Smooth muscle cell (in vitro differentiated cells): ENCODE results near the gene OR10H4. TPM values are rescaled to one million over a fixed set of nuclear protein-coding genes. Genes with fewer than 3 reads are reported as not detected.
"Not testable (repeated sequence)": the region's sequence is repeated elsewhere in the genome, so short reads cannot be mapped to it uniquely, and the experiment has no call there.

Experiments
- DNase-seq: peaks from one replicate; lab custom pipeline; 2025; ENCODE audit not compliant: unreplicated experiment; lab: John Stamatoyannopoulos, UW
- H2AFZ ChIP-seq: fragments of 200-600 bp; sonication (generic); 2 replicates; pipeline ENCODE4 v1.6.0; 2016; ENCODE audit warnings: antibody characterized with exemption, low read depth, mild to moderate bottlenecking
- H3F3A ChIP-seq: fragments of 200-600 bp; sonication (generic); 2 replicates; pipeline ENCODE4 v1.6.0; 2017; ENCODE audit warnings: antibody characterized with exemption, low read depth
- H3K27ac ChIP-seq: fragments of 200-600 bp; sonication (generic); 2 replicates; pipeline ENCODE4 v1.5.1; 2016; ENCODE audit warnings: low read depth, mild to moderate bottlenecking
- H3K27me3 ChIP-seq: fragments of 200-600 bp; sonication (generic); 2 replicates; pipeline ENCODE4 v1.6.1; 2016; ENCODE audit warnings: low read depth, mild to moderate bottlenecking
- H3K36me3 ChIP-seq: fragments of 200-600 bp; sonication (generic); 2 replicates; pipeline ENCODE4 v1.5.1; 2016; ENCODE audit warnings: low read depth
- H3K4me1 ChIP-seq: fragments of 200-600 bp; sonication (generic); 2 replicates; pipeline ENCODE4 v1.5.1; 2016; ENCODE audit warnings: low read depth
- H3K4me2 ChIP-seq: fragments of 200-600 bp; sonication (generic); 2 replicates; pipeline ENCODE4 v1.6.0; 2016; ENCODE audit warnings: mild to moderate bottlenecking
- H3K4me3 ChIP-seq: fragments of 200-600 bp; sonication (generic); 2 replicates; pipeline ENCODE4 v1.5.1; 2016; ENCODE audit warnings: mild to moderate bottlenecking
- H3K79me2 ChIP-seq: fragments of 200-600 bp; sonication (generic); 2 replicates; pipeline ENCODE4 v1.6.0; 2016; ENCODE audit warnings: low read depth, mild to moderate bottlenecking
- H3K9ac ChIP-seq: fragments of 200-600 bp; sonication (generic); 2 replicates; pipeline ENCODE4 v1.6.0; 2016; ENCODE audit warnings: low read depth
- H3K9me3 ChIP-seq: fragments of 200-600 bp; sonication (generic); replicated peaks from 2 replicates; pipeline ENCODE4 v1.5.1; 2016; ENCODE audit warnings: low read depth
- H4K20me1 ChIP-seq: fragments of 200-600 bp; sonication (generic); 2 replicates; pipeline ENCODE4 v1.6.0; 2016; ENCODE audit warnings: low read depth
- WGBS: methylation state at CpG from one replicate; pipeline ENCODE4 v1.1.7; 2016; ENCODE audit warnings: low lambda C conversion rate; 5-methylcytosine and 5-hydroxymethylcytosine counted together
- polyA plus RNA-seq: library from polyadenylated mRNA; unstranded; fragments of >200 nt; fragmentation: Nextera tagmentation; extraction: Ambion mirVana; gene quantifications from 2 replicates; pipeline ENCODE4 v1.2.1, GENCODE V29; 2016
- total RNA-seq: library from RNA; depleted of rRNA; stranded (reverse); fragments of >200 nt; gene quantifications from 2 replicates; pipeline ENCODE4 v1.2.3, GENCODE V29; 2014
- TF ChIP-seq, protein P1 (sequence below): fragments of 200-600 bp; sonication (generic); IDR thresholded peaks from 2 replicates; pipeline ENCODE4 v1.5.1; 2017; ENCODE audit warnings: borderline replicate concordance, mild to moderate bottlenecking, antibody characterized with exemption; ENCODE audit not compliant: insufficient read depth, poor library complexity, severe bottlenecking

OR10H4 gene
- total and polyA plus RNA-seq, 2 experiments from 2014 or later = not detected

DNA sequence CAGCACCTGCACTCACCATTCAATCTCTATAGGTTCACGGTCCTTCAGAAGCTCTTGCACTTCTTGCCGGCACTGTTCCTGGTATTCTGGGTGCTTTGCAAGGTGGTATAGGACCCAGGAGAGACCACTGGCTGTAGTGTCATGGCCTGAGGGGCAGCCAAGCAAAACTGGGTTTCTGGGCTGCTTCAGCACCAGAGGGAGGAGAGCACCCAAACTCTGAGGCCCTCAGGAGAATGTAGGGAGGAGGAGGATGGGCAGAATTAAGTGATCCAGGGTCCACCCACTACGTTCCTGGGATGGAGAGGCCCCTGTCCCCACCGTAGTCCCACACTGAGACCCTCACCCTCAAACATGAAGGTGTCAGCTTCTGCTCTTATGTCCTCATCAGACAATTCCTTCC lies 26.8 kb upstream of the OR10H4 start:
- DNase-seq = no peak
- H3K9me3 ChIP-seq = peaks cover 4% of the 10 kb centered on the region
- no peaks in the 10 kb centered on the region for H4K20me1 ChIP-seq
- H3K4me3 ChIP-seq = no peak overlapping the region
- no peak overlapping the region for H3K9ac ChIP-seq
- H3K79me2 ChIP-seq = no peaks in the 10 kb centered on the region
- H3K4me2 ChIP-seq = no peak overlapping the region
- H3K36me3 ChIP-seq = no peaks in the 10 kb centered on the region
- TF ChIP-seq, protein P1, sequence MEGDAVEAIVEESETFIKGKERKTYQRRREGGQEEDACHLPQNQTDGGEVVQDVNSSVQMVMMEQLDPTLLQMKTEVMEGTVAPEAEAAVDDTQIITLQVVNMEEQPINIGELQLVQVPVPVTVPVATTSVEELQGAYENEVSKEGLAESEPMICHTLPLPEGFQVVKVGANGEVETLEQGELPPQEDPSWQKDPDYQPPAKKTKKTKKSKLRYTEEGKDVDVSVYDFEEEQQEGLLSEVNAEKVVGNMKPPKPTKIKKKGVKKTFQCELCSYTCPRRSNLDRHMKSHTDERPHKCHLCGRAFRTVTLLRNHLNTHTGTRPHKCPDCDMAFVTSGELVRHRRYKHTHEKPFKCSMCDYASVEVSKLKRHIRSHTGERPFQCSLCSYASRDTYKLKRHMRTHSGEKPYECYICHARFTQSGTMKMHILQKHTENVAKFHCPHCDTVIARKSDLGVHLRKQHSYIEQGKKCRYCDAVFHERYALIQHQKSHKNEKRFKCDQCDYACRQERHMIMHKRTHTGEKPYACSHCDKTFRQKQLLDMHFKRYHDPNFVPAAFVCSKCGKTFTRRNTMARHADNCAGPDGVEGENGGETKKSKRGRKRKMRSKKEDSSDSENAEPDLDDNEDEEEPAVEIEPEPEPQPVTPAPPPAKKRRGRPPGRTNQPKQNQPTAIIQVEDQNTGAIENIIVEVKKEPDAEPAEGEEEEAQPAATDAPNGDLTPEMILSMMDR = no peak
- no peak overlapping the region for H2AFZ ChIP-seq
- H3K4me1 ChIP-seq = no peaks in the 10 kb centered on the region
- no peak overlapping the region for H3K27ac ChIP-seq
- H3F3A ChIP-seq = no peaks in the 10 kb centered on the region
- no peaks in the 10 kb centered on the region for H3K27me3 ChIP-seq
- 68% methylated on average over 4 of the region's 4 CpGs for WGBS

DNA sequence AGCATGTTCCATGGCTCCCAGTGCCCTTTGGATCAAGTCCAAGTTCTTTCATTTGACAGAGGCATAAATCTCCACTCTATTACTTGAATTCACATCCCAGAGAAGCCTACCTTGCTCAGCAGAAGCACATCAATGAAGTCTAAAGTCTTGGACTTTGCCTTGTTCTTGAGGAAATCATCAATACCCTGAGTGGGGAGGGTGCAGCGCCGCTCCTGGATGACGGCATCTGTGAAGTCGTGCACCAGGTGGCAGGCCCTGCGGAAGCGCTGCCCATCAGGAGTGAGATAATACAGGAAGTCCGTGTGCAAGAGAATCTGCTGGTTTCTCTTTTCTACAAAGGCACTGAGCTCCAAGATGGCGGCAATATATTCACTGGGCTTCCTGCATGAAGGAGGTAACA lies 25.1 kb upstream of the OR10H4 start:
- Histone ChIP-seq H2AFZ (no peak overlapping the region), H3K27me3 (no peaks in the 10 kb centered on the region), H3K9me3 (peaks cover 4% of the 10 kb centered on the region), H4K20me1 (no peaks in the 10 kb centered on the region), H3K4me1 (no peaks in the 10 kb centered on the region), H3K36me3 (no peaks in the 10 kb centered on the region), H3K4me3 (no peak overlapping the region), H3K4me2 (no peak overlapping the region), H3F3A (no peaks in the 10 kb centered on the region), H3K9ac (no peak overlapping the region), H3K27ac (no peak overlapping the region), H3K79me2 (no peaks in the 10 kb centered on the region)
- TF ChIP-seq, protein P1 = no peak
- 69% methylated on average over 8 of the region's 8 CpGs for WGBS
- DNase-seq = no peak

DNA sequence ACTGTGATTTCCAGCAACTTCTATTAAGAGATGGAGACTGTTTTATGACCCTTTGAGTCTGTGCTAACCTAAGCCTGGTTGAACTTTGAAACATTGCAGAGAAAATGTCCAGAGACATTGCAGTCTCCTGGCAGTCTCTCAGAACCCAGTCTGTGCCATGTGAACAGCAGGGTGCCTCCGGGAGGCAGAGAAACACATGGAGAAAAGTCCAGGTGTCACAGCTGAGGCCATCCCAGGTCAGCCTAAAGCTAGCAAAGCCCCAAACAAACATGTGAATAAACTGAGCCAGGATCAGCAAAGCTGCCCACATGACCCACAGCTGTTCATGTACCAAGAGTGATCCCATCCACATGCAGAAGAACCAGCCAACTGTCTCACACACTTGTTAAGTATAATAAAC lies 22.3 kb upstream of the OR10H4 start:
- no peak overlapping the region for H3K9ac ChIP-seq
- H2AFZ ChIP-seq = no peak overlapping the region
- no peak overlapping the region for H3K4me2 ChIP-seq
- TF ChIP-seq, protein P1 = no peak
- WGBS = 0% methylated on average over 1 of the region's 1 CpG
- DNase-seq = no peak
- H3K79me2 ChIP-seq = no peaks in the 10 kb centered on the region
- peaks cover 4% of the 10 kb centered on the region for H3K9me3 ChIP-seq
- no peaks in the 10 kb centered on the region for H3K4me1 ChIP-seq
- H4K20me1 ChIP-seq = no peaks in the 10 kb centered on the region
- no peak overlapping the region for H3K4me3 ChIP-seq
- no peaks in the 10 kb centered on the region for H3K36me3 ChIP-seq
- no peaks in the 10 kb centered on the region for H3F3A ChIP-seq
- no peaks in the 10 kb centered on the region for H3K27me3 ChIP-seq
- H3K27ac ChIP-seq = no peak overlapping the region

DNA sequence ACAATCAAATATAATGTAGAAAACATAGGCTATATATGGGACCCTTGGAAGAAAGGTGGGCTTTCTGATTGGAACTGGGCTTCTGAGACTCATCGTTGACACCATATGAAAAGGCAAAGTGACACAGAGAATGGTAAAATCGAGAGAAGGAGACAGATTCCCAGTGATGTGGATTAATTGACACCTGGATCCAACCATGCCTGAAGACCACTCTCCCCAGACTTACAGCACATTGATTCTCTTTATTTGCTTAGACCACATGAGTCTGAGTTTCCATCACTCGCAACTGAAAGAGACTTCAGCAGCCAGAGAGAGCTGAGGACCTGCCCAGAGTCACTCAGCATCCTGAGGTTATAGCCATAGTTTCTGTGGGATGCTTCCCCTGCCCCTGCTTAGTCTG lies 20.5 kb upstream of the OR10H4 start:
- WGBS = 54% methylated on average over 3 of the region's 3 CpGs
- TF ChIP-seq, protein P1 = no peak
- no peaks in the 10 kb centered on the region for H3K79me2 ChIP-seq
- H3K4me2 ChIP-seq = no peak overlapping the region
- H2AFZ ChIP-seq = no peak overlapping the region
- no peak overlapping the region for H3K4me3 ChIP-seq
- no peak for DNase-seq
- no peaks in the 10 kb centered on the region for H3K27me3 ChIP-seq
- peaks cover 4% of the 10 kb centered on the region for H3K9me3 ChIP-seq
- no peak overlapping the region for H3K9ac ChIP-seq
- no peaks in the 10 kb centered on the region for H3K36me3 ChIP-seq
- H4K20me1 ChIP-seq = no peaks in the 10 kb centered on the region
- H3F3A ChIP-seq = no peaks in the 10 kb centered on the region
- no peak overlapping the region for H3K27ac ChIP-seq
- H3K4me1 ChIP-seq = no peaks in the 10 kb centered on the region

DNA sequence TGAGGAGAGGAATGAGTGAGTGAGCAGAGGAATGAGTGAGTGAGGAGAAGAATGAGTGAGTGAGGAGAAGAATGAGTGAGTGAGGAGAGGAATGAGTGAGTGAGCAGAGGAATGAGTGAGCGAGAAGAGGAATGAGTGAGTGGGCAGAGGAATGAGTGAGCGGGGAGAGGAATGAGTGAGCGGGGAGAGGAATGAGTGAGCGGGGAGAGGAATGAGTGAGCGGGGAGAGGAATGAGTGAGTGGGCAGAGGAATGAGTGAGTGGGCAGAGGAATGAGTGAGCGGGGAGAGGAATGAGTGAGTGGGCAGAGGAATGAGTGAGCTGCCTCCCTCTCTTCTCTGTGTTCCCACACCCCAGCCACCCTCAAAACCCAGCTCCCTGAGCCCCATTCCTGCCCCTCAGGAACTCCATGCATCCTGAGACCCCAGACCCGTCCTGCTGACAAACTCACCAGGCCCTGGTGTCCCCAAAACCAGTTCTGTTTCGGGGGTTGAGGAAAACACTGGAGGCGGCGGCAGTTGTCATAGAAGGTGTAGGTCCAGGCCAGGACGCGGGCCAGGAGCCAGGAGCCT lies 15.0 kb upstream of the OR10H4 start:
- WGBS = 75% methylated on average over 11 of the region's 12 CpGs
- not testable (repeated sequence) for H3K9ac ChIP-seq, DNase-seq, H3K79me2 ChIP-seq, H3K9me3 ChIP-seq, H3K36me3 ChIP-seq, H3K4me2 ChIP-seq, H3K4me1 ChIP-seq, H3F3A ChIP-seq, H4K20me1 ChIP-seq, H3K27me3 ChIP-seq, H3K4me3 ChIP-seq, H3K27ac ChIP-seq, H2AFZ ChIP-seq
